DMS 273 (cell line): ENCODE data around the gene TMEM54.

Source experiments
- DNase-seq: peaks from one replicate; lab custom pipeline; 2025; ENCODE audit not compliant: unreplicated experiment; lab: John Stamatoyannopoulos, UW

The TMEM54 gene

DNA sequence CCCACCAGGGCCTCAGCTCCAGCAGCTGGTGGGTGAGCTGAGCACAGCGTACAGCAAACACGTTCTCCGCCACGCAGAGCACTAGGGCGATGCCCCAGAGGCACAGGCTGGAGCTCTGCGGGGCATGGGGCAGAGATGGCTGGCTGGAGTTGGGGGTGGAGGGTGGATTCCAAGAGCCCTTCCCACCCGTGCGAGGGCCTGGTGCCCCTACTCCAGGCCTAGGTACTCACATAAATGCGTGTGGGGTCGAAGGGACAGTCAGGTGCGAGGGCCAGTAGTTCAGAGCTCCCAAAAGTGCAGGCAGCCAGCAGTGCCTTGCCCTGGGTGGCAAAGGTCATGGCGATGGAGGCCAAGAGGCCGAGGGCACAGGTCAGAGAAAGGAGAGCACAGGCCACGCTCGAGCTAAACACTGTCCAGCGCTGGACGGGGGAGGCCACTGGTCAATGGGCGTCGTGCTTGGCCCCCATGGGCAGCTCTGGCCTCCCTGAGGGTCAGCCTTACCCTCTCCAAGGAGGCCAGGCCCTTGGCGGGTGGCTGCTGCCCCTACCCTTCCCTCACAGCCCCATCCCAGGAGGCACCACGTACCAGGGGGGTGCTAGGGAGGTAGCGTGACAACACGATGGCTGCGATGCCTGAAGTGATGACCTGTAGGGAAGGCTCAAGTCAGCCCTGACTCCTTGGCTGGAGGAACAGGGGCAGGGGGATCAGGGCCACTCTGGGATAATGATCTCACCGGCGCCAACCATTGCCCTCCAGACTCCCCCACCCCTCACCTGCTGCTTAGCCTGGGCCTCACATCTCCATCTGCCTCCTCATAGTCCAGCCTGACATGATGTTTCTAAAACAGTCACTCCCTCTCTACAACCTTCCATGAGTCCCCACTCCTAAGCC lies 5.6 kb downstream of the TMEM54 start:
- no peak for DNase-seq

DNA sequence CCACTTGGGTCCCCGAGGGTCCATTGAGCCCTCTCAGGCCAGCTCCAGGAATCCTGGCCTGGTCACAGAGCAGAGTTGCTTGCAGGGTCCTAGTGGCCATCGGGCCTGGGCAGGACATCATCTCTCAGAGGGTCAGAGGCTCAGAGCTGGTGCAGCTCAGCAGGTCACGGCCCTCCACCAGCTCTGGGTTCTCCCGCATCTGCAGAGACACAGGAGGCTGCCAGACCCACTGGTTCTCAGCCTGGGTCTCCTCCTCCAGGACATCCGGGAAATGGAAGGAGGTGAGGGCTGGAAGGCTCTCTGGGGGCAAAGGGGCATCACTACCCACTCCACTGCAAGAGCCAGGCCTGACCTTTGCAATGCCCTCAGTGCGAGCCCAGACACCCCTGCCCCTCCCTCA lies 6.5 kb downstream of the TMEM54 start:
- no peak for DNase-seq

- DNase-seq = peak; percentile 44
Observed at GRCh38 chr1:32894019-32894600, 7.1 kb downstream of the TMEM54 start.

DNA sequence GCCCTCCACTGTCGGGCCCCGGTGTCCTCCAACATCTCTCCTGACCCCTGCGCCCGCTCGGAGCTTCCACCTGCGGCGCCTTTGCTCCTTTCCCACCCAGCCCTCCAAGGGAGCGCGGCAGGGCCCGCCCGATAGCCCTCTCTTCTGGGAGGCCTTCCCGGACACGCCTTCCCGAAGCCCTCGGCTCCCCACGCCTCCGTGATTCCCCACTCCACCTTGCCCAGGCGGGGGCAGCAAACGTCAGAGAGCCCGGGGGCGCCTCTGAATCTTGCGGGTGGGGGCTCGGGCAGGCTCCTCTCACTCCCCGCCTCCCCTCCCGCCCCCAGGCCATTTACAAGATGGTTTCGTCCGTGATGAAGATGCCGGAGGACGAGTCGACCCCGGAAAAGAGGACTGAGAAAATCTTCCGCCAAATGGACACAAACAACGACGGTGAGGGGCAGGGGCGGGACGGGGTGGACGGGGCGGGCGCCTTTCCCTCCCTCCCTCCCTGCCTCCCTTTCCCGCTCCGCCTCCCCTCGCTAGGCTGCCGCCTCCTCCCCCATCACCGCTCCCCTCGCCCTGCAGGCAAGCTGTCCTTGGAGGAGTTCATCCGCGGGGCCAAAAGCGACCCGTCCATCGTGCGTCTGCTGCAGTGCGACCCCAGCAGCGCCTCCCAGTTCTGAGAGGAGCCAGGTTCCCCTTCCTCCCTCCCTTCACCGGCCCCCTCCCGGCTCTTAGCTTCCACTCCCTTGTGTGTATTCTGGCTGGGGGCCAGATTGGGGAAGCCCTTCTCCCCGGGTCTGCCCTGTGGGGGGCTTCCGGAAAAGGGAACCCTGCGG lies 7.8 kb downstream of the TMEM54 start:
- DNase-seq = peak; percentile 72

- DNase-seq = peak; percentile 88
Observed at GRCh38 chr1:32892368-32893197, 8.6 kb downstream of the TMEM54 start.

DNA sequence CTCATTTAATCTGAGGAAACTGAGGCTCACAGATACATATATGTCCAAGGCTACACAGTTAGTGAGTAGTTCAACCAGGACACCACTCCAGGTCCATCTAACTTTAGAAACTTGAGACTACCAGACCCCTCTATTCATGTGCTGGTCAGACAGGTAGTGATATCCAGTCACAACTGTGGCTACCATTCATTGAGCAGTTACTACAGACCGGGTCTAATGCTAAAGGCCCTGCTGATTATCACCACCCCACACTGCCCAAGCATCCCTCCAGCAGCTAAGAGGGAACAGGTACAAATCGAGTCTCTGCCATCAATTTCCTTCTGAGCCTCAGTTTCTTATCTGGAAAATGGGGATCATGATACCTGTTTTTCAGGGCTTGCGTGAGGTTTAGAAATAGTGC lies 9.6 kb downstream of the TMEM54 start:
- DNase-seq = no peak

GRCh38 chr1:32891241-32891570 lies 10.0 kb downstream of the TMEM54 start:
- DNase-seq = no peak

DNA sequence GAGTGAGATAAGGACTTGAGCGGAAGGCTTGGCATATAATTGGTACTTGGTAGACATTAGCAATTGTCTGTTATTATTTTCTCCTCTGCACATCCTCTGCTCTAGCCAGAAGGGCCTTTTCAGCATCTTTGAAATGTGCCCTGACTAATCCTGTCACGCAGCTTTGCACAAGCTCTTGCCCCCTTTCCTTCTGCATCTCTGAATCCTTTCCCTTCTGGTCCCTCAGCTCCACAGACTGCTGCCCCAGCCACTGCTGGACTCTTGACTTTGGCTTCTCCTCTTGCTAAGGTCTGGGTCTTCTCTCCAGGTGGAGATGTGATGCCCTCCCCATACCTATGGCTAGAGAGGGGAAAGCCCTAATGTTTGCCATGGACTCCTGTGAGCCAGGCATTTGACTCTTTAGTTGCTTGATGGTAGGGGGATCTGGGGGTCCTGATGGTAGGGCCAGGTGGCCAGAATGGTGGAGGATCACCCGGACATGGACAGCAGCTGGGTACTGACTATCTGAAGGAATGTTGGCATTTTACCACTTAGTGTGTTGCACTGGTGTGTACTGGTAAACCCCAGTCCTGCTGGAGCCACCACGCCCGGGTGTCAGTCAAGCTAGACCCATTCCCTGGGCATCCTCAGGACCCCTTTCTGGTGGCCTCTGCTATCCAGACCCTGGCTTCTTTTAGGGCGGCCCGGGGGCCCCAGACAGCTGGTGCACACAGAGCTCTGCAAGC lies 10.5 kb downstream of the TMEM54 start:
- no peak for DNase-seq

DNA sequence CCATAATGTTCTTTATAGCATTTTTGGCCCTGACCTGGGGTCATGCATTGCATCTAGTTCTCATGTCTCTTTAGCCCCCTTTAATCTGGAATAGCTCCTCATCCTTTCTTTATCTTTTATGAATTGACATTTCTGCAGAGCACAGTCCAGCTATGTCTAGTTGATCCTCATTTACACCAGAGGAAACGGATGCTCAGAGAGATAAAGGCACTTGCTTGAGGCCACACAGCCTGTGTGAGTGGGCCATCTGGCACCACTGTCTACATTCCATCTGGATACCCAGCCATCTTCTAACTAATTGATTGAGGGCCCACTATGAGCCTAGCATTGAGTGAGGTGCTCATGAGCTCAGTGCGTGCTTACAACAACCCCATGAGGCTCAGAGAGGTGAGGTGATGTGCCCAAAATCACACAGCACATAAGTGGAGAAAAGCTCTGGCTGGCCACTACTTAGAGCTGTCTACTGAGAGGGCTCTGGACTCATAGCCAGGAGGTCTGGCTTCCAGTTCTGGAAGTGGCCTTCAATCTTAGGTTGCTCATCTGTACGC lies 11.4 kb downstream of the TMEM54 start:
- no peak for DNase-seq

DNA sequence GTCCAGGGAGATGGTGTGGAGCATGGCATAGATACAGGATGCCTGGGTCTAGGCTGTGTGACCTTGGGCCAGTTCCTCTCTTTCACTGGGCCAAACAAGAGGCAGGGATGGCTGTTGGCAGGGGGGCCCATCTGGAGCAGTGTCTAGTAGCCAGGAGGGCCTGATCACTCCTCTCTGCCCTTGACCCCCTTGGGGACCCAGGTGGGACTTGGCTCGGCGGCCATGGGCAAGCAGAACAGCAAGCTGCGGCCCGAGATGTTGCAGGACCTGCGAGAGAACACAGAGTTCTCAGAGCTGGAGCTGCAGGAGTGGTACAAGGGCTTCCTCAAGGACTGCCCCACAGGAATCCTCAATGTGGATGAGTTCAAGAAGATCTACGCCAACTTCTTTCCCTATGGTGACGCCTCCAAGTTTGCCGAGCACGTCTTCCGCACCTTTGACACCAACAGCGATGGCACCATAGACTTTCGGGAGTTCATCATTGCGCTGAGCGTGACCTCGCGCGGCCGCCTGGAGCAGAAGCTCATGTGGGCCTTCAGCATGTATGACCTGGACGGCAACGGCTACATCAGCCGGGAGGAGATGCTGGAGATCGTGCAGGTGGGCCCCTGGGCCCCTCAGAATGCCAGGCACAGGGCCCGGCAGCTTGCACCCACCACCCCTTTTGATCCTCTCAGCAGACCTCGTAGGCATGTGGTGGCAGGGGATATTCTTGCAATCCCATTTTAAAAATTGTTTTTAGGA lies 12.3 kb downstream of the TMEM54 start:
- no peak for DNase-seq

GRCh38 chr1:32888134-32888533 lies 13.1 kb downstream of the TMEM54 start:
- no peak for DNase-seq

- no peak for DNase-seq
Observed at GRCh38 chr1:32887623-32888022, 13.6 kb downstream of the TMEM54 start.

GRCh38 chr1:32886828-32887414 lies 14.3 kb downstream of the TMEM54 start:
- DNase-seq = no peak

DNA sequence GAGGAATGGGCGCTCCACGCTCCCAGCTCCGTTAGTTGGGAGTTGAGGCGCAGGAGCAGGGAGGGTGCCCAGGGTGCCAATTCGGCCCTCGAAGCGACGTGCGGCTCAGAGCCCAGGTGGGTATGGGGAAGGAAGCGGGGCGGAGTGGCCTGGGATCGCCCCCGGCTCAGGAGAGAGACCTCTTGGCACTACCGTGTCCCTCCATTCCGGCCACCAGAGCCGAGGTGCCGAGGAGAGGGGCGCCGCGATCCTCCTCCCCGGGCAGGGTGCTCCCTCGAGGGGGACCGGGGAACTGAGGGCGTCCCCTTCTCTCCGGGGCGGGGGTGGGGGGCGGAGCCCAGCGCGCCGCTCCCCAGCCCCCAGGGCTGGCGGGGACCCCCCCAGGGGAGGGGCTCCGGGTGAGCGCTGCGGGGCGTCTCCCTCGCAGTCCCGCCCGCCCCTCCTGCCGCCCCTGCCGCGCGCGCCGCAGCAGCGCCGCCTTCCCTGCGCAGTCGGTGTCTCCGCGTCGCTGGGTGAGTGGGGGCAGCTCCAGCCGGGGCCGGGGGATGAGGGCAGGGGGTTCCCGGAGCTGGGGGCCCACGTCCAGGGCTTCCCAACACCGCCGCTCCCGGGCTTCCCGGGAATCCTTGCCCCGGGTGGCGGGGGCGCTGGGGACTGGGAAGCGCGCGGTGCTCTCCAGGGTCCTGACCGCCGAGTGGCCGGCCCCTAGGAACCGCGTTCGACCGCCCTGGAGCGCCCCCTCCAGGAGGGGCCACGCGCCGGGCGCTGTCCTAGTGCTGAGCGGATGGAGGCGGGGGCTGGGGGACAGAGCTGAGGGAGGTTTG lies 15.0 kb downstream of the TMEM54 start, which contains the start of gene HPCA:
Gene HPCA (plus strand): TSS at position 488 of the 824 bp plus-strand sequence. CDS start 2,408 bp downstream, outside the sequence.
- DNase-seq = peak; percentile 92

DNA sequence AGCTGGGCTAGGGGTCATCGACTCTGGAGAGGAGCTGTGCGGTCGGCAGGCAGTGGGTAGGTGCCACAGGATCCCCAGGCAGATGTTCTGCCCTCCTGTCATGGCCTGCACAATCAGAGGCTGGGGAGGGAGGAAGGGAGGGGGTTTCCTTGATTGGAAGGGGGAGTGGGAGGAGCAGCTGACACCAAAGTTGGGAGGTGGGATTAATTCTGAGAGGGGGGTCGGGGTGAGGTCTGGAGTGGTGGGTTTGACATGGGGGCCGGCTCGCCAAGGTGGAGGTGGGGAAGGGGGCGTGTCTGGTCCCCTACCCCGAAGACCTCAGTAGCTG lies 15.5 kb downstream of the TMEM54 start:
- DNase-seq = peak; percentile 75

DNA sequence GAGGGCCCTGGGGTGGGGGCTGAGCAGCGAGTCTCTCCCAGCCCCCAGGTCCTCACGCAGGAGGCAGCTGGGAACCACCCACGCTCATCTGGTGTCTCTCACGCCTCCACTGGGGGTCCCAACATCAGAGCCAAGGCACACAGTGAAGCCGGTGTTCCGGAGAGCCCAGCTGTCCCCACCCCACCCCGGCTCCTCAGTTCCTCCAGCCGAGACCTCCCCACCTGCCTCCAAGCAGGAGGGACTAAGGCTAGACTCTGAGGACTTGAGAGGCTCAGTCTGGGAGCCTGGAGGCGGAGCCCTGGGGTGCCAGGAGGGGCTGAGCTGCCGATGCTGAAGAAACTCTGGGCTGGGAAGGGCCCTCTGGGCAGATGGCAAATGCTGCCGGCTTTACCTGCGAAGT lies 16.5 kb downstream of the TMEM54 start:
- DNase-seq = peak; percentile 95

GRCh38 chr1:32884032-32884372 lies 17.2 kb downstream of the TMEM54 start:
- DNase-seq = peak; percentile 43

DNA sequence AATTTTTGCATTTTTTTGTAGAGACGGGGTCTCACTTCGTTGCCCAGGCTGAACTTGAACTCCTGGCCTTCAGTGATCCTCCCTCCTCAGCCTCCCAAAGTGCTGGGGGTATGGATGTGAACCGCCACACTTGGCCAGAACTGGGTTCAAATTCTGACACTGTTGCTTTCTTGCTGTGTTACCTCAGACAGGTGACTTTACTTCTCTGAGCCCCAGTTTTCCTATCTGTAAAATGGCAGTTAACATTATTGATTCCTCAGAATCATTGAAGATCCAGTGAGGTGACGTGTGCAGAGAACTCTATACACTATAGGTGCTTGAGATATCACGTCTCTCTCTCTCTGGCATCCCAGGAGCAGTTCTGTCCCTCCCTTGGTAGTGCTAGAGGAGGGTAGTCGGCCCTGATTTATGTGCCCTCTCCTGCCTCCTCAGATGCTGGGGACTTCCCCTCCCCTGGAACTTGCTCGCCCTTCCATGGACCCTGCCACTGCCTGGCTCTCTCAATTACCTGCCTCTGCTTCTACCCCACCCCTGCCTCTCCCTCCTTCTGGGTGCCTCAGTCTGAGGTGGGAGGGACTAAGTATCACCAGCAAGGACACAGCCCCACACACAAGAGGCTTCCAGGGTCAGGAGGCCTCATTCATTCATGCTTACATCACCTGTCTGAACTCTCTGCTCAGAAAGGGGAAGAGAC lies 17.7 kb downstream of the TMEM54 start:
- peak; percentile 59 for DNase-seq
